GM20000 (cell line): ENCODE results near the gene ANAPC2.

ENCODE experiments used
- DNase-seq: peaks from one replicate; pipeline ENCODE4 v3.0.0; 2012; ENCODE audit warnings: low spot score
- CTCF ChIP-seq: IDR thresholded peaks from 2 replicates; pipeline ENCODE4 v1.5.1; 2012; ENCODE audit warnings: mild to moderate bottlenecking, control low read depth; ENCODE audit errors: extremely low read depth, missing control alignments

Gene ANAPC2

GRCh38 chr9:137188490-137189296, at the start of gene ANAPC2, which contains the start of gene SSNA1:
Gene ANAPC2 (minus strand): TSS chr9:137188560. CDS start chr9:137188532, 28 bp downstream.
Gene SSNA1 (plus strand): TSS chr9:137188676. CDS start chr9:137188727, 51 bp downstream.
- DNase-seq, result peak; percentile 99
- TF ChIP-seq CTCF, result peak; percentile 18

GRCh38 chr9:137236936-137237421, 48.6 kb upstream of the ANAPC2 start:
- no peak for TF ChIP-seq CTCF
- DNase-seq, result no peak

- DNase-seq, result peak; percentile 98
- peak; percentile 97 for TF ChIP-seq CTCF
These were observed 48.0 kb upstream of the ANAPC2 start for GRCh38 chr9:137236238-137236935.

GRCh38 chr9:137235424-137236237, 47.3 kb upstream of the ANAPC2 start:
- DNase-seq, result no peak
- no peak for TF ChIP-seq CTCF

- TF ChIP-seq CTCF, result no peak
- DNase-seq, result no peak
These were observed 46.5 kb upstream of the ANAPC2 start for GRCh38 chr9:137234758-137235423.

- TF ChIP-seq CTCF, result no peak
These were observed 45.8 kb upstream of the ANAPC2 start for GRCh38 chr9:137234055-137234697.

More at GRCh38 chr9:137234055-137234697, 45.8 kb upstream of the ANAPC2 start:
- no peak for DNase-seq
